GM12891 (cell line): ENCODE results near the gene FAM156B.
"Not testable (repeated sequence)": the region's sequence is repeated elsewhere in the genome, so short reads cannot be mapped to it uniquely, and the experiment has no call there.

Experiments used
- DNase-seq: peaks from one replicate; pipeline ENCODE4 v3.0.0; 2011; ENCODE audit warnings: low spot score; ENCODE audit not compliant: insufficient read length
- FAIRE-seq: peaks from 2 replicates; lab custom pipeline; 2011; peaks lifted over from hg19 to GRCh38; lab: Jason Lieb, UNC

Gene FAM156B

DNA sequence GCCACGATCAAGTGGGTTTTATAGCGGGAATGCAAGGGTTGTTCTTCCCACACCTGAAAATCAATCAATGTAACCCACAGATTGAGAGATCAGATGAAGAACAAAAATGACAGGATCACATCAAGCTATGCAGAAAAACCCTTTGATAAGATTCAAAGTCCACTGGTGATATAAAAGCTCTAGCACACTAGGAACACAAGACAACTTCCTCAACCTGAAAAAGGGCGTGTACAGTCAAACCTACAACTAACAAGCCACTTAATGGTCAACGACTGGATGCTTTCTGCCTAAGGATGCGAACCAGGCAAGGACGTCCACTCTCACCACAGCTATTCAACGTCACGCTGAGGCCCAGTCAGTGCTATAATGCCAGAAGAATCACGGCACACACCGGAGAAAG, 52.8 kb downstream of the FAM156B start:
- not testable (repeated sequence) for FAIRE-seq, DNase-seq
